ENCODE results near the gene ARRDC2. TPM values are rescaled to one million over a fixed set of nuclear protein-coding genes. Genes with fewer than 3 reads are reported as not detected.

ARRDC2 gene
- total RNA-seq, 1 donor = 15.9 TPM

GRCh38 chr19:18013210-18014111, 5.5 kb downstream of the ARRDC2 start:
- no peak overlapping the region for H3K4me2 ChIP-seq (ENCODE audit: insufficient read depth, low read length)
- TF ChIP-seq, protein P1, sequence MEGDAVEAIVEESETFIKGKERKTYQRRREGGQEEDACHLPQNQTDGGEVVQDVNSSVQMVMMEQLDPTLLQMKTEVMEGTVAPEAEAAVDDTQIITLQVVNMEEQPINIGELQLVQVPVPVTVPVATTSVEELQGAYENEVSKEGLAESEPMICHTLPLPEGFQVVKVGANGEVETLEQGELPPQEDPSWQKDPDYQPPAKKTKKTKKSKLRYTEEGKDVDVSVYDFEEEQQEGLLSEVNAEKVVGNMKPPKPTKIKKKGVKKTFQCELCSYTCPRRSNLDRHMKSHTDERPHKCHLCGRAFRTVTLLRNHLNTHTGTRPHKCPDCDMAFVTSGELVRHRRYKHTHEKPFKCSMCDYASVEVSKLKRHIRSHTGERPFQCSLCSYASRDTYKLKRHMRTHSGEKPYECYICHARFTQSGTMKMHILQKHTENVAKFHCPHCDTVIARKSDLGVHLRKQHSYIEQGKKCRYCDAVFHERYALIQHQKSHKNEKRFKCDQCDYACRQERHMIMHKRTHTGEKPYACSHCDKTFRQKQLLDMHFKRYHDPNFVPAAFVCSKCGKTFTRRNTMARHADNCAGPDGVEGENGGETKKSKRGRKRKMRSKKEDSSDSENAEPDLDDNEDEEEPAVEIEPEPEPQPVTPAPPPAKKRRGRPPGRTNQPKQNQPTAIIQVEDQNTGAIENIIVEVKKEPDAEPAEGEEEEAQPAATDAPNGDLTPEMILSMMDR (IDR thresholded peaks at IDR 0.05; ENCODE audit: extremely low read depth, low read depth, low read length) = no peak
- H3K4me3 ChIP-seq (ENCODE audit: insufficient read depth, low read length) = no peak overlapping the region
- H2AFZ ChIP-seq (ENCODE audit: low read length) = no peak overlapping the region
- H3K27me3 ChIP-seq (ENCODE audit: insufficient read depth, low read length) = no peaks in the 10 kb centered on the region
- H3K36me3 ChIP-seq (ENCODE audit: insufficient read depth, low read length) = peaks cover 48% of the 10 kb centered on the region
- H3K4me1 ChIP-seq (ENCODE audit: insufficient read depth, low read length) = peaks cover 16% of the 10 kb centered on the region
- peak; percentile 35 for DNase-seq (ENCODE audit: insufficient read length, low spot score, missing footprints)
- no peak overlapping the region for H3K27ac ChIP-seq (ENCODE audit: low read depth, low read length)
- H4K20me1 ChIP-seq (ENCODE audit: insufficient read depth, low read length) = peaks cover 5% of the 10 kb centered on the region
- H3K79me2 ChIP-seq (ENCODE audit: insufficient read depth, low read length) = peaks cover 8% of the 10 kb centered on the region
- no peaks in the 10 kb centered on the region for H3K9me3 ChIP-seq (ENCODE audit: low read depth, low read length)

GRCh38 chr19:18014197-18014596, 6.2 kb downstream of the ARRDC2 start:
- Histone ChIP-seq H3K9me3 (ENCODE audit: low read depth, low read length) (no peaks in the 10 kb centered on the region), H2AFZ (ENCODE audit: low read length) (no peak overlapping the region), H3K4me3 (ENCODE audit: insufficient read depth, low read length) (no peak overlapping the region), H4K20me1 (ENCODE audit: insufficient read depth, low read length) (peaks cover under 1% of the 10 kb centered on the region), H3K36me3 (ENCODE audit: insufficient read depth, low read length) (peaks cover 46% of the 10 kb centered on the region), H3K4me2 (ENCODE audit: insufficient read depth, low read length) (no peak overlapping the region), H3K27me3 (ENCODE audit: insufficient read depth, low read length) (no peaks in the 10 kb centered on the region), H3K4me1 (ENCODE audit: insufficient read depth, low read length) (peaks cover 9% of the 10 kb centered on the region), H3K27ac (ENCODE audit: low read depth, low read length) (no peak overlapping the region), H3K79me2 (ENCODE audit: insufficient read depth, low read length) (peaks cover under 1% of the 10 kb centered on the region)
- peak; percentile 50 for DNase-seq (ENCODE audit: insufficient read length, low spot score, missing footprints)
- TF ChIP-seq, protein P1 (IDR thresholded peaks at IDR 0.05; ENCODE audit: extremely low read depth, low read depth, low read length) = no peak

DNA sequence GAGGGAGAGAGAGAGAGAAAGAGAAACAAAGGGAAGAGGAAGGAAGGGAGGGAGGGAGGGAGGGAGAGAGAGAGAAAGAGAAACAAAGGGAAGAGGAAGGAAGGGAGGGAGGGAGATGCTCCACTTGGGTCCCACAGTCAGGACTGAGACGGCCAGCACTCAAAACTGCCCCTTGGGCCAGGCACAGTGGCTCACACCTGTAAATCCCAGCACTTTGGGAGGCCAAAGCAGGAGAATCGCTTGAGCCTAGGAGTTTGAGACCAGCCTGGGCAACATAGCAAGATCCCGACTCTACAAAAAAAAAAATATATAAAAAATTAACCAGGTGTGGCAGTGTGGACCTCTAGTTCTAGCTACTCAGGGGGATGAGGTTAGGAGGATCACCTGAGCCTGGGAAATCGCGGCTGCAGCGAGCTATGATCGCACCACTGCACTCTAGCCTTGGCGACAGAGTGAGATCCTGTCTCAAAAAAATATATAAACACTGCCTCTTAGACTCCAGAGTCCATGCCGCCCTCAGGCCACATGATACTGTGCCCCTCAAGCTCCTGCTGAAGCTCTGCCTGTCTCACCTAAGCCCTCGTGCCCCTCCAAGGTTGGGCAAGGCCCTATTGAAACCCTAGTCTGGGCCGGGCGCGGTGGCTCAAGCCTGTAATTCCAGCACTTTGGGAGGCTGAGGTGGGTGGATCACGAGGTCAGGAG, 8.4 kb downstream of the ARRDC2 start:
- peaks cover 23% of the 10 kb centered on the region for H3K4me1 ChIP-seq (ENCODE audit: insufficient read depth, low read length)

More for the DNA sequence above, 8.4 kb downstream of the ARRDC2 start:
- DNase-seq (ENCODE audit: insufficient read length, low spot score, missing footprints) = no peak
- Histone ChIP-seq H3K4me3 (ENCODE audit: insufficient read depth, low read length) (no peak overlapping the region), H3K4me2 (ENCODE audit: insufficient read depth, low read length) (no peak overlapping the region), H3K79me2 (ENCODE audit: insufficient read depth, low read length) (no peaks in the 10 kb centered on the region), H3K9me3 (ENCODE audit: low read depth, low read length) (no peaks in the 10 kb centered on the region), H3K36me3 (ENCODE audit: insufficient read depth, low read length) (peaks cover 25% of the 10 kb centered on the region), H4K20me1 (ENCODE audit: insufficient read depth, low read length) (no peaks in the 10 kb centered on the region), H3K27me3 (ENCODE audit: insufficient read depth, low read length) (no peaks in the 10 kb centered on the region), H2AFZ (ENCODE audit: low read length) (no peak overlapping the region), H3K27ac (ENCODE audit: low read depth, low read length) (no peak overlapping the region)
- TF ChIP-seq, protein P1 (IDR thresholded peaks at IDR 0.05; ENCODE audit: extremely low read depth, low read depth, low read length) = no peak
